ENCODE results near the gene CYP2J2. TPM values are rescaled to one million over a fixed set of nuclear protein-coding genes. Genes with fewer than 3 reads are reported as not detected.

CYP2J2 gene
- total RNA-seq, 1 donor from 2014 or later, result 1.0 TPM

DNA sequence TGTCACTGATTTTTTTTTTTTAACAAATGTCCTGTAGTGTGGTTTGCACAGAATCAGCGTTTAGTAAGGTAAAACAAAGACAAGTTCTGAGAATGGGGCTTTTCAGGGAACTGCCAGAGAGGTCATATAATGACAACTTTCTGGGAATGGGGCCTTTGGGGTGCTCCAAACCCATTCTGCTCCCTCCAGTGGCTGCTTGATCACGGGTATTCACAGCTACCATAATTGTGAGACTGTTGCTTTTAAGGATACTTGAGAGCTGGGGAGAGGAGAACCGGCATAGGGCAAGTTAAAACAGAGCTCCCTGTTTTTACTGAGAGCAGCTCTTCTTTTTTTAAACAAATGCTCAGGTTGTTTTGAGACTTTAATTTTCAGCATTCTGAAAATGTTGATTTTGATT is 48.2 kb downstream of the CYP2J2 start:
- peaks cover 4% of the 10 kb centered on the region for H3K9me3 Mint-ChIP-seq (ENCODE audit: low read depth)
- no peak for DNase-seq (ENCODE audit: low spot score, unreplicated experiment)
- H3K27me3 Mint-ChIP-seq, result no peaks in the 10 kb centered on the region
- H3K4me1 Mint-ChIP-seq (ENCODE audit: low read depth), result peaks cover 3% of the 10 kb centered on the region
- TF ChIP-seq, protein P1, sequence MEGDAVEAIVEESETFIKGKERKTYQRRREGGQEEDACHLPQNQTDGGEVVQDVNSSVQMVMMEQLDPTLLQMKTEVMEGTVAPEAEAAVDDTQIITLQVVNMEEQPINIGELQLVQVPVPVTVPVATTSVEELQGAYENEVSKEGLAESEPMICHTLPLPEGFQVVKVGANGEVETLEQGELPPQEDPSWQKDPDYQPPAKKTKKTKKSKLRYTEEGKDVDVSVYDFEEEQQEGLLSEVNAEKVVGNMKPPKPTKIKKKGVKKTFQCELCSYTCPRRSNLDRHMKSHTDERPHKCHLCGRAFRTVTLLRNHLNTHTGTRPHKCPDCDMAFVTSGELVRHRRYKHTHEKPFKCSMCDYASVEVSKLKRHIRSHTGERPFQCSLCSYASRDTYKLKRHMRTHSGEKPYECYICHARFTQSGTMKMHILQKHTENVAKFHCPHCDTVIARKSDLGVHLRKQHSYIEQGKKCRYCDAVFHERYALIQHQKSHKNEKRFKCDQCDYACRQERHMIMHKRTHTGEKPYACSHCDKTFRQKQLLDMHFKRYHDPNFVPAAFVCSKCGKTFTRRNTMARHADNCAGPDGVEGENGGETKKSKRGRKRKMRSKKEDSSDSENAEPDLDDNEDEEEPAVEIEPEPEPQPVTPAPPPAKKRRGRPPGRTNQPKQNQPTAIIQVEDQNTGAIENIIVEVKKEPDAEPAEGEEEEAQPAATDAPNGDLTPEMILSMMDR (IDR thresholded peaks at IDR 0.05; ENCODE audit: unreplicated experiment), result no peak
- H3K27ac Mint-ChIP-seq, result no peak overlapping the region
- H3K4me3 Mint-ChIP-seq (ENCODE audit: low read depth), result no peak overlapping the region
- peaks cover 11% of the 10 kb centered on the region for H3K36me3 Mint-ChIP-seq (ENCODE audit: insufficient read depth)

DNA sequence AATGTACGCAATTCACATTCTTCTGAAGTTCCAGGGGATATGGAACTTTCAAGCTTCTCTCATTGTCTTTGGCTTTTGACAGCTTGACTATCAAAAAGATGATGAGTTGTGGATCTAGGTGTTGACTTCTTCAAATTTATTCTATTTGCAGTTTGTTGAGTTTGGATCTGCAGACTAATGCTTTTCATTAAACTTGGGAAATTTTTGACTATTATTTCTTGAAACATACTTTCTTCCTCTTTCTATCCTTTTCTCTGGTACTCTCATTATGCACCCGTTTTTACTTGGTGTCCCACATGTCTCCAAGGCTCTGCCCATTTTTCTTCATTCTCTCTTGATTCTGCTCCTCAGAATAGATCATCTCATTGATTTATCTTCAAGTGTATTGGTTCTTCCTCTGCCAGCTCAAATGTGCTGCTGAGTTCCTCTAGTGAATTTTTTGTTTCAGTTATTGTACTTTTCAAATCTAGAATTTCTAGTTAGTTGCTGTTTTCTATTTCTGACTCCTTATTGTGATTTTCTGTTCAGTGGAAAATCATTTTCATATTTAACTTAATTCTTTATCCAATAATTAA is 49.4 kb downstream of the CYP2J2 start:
- no peaks in the 10 kb centered on the region for H3K9me3 Mint-ChIP-seq (ENCODE audit: low read depth)
- H3K27me3 Mint-ChIP-seq, result no peaks in the 10 kb centered on the region
- peaks cover 3% of the 10 kb centered on the region for H3K4me1 Mint-ChIP-seq (ENCODE audit: low read depth)
- H3K27ac Mint-ChIP-seq, result no peak overlapping the region
- TF ChIP-seq, protein P1 (IDR thresholded peaks at IDR 0.05; ENCODE audit: unreplicated experiment), result no peak
- H3K36me3 Mint-ChIP-seq (ENCODE audit: insufficient read depth), result peaks cover 11% of the 10 kb centered on the region
- H3K4me3 Mint-ChIP-seq (ENCODE audit: low read depth), result no peak overlapping the region
- DNase-seq (ENCODE audit: low spot score, unreplicated experiment), result no peak

DNA sequence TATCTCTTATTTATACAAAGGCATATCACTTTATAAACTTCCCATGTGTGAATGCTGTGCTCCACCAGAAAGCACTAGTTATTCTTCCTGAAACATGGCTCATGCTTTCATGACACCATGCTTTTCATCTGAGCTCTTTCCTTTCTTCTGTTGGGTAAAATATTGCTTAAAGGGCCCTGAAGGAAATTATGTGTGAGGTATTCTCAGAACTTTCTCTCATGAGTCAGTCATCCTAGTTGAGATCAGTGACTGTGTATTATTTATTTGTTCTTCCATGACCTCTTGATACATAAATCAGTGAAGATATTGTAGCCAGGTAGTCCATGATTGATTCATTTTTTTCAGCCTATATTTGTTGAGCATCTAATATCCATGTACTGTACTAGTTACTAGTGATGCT is 54.8 kb downstream of the CYP2J2 start:
- no peaks in the 10 kb centered on the region for H3K4me1 Mint-ChIP-seq (ENCODE audit: low read depth)
- DNase-seq (ENCODE audit: low spot score, unreplicated experiment), result no peak
- H3K27me3 Mint-ChIP-seq, result no peaks in the 10 kb centered on the region
- TF ChIP-seq, protein P1 (IDR thresholded peaks at IDR 0.05; ENCODE audit: unreplicated experiment), result no peak
- H3K9me3 Mint-ChIP-seq (ENCODE audit: low read depth), result no peaks in the 10 kb centered on the region
- no peak overlapping the region for H3K27ac Mint-ChIP-seq
- H3K4me3 Mint-ChIP-seq (ENCODE audit: low read depth), result no peak overlapping the region
- peaks cover 10% of the 10 kb centered on the region for H3K36me3 Mint-ChIP-seq (ENCODE audit: insufficient read depth)

DNA sequence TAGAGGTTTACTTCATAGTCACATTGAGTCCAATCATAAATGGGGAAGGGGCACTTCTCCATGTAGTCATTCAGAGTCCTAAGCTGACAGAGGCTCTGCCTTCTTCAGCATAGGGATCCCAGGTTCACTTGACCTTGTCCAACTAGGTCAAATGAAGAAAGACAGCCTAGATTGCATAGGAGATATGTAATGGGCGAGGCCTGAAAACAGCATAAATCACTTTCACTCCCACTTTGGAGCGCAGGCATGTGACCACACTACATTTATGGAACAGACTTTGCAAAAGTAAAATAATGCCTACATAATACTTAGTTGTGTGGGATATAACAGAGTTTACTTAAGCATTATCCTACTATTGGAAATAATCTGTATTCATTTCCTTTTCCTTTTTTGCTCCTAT is 60.1 kb downstream of the CYP2J2 start:
- H3K4me1 Mint-ChIP-seq (ENCODE audit: low read depth), result no peaks in the 10 kb centered on the region
- no peak overlapping the region for H3K4me3 Mint-ChIP-seq (ENCODE audit: low read depth)
- no peaks in the 10 kb centered on the region for H3K9me3 Mint-ChIP-seq (ENCODE audit: low read depth)
- TF ChIP-seq, protein P1 (IDR thresholded peaks at IDR 0.05; ENCODE audit: unreplicated experiment), result no peak
- DNase-seq (ENCODE audit: low spot score, unreplicated experiment), result no peak
- no peaks in the 10 kb centered on the region for H3K27me3 Mint-ChIP-seq
- no peak overlapping the region for H3K27ac Mint-ChIP-seq
- H3K36me3 Mint-ChIP-seq (ENCODE audit: insufficient read depth), result peaks cover 10% of the 10 kb centered on the region

DNA sequence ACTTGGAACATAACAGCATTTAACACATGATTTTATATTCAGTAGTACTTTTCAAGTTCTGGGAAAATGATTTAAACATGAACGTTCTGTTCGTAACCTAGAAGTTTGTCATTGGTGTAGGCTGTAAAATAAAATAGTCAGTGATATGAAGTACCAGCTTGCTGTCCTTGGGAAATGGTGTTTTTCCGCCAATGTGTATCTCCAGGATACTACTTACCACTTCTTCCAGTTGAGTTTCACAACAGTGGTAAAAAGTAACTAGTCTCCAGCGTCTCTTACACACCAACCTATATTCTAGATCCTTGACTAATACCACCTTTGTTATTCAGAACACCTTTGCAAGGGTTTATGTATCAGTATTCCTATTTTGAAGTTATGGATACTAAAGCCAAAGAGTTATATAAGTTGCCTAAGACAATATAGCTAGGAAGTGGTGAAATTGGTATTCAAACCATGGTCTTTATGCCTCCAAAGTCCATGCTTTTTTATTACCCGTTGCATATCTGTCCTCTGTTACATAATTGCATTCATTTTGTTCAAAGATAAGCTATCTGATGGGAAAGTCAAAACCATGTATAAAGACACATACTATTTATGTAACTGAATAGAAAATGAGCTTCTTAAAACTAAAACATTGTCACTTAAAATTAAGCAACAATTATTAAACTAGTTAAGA is 68.8 kb downstream of the CYP2J2 start:
- TF ChIP-seq, protein P1 (IDR thresholded peaks at IDR 0.05; ENCODE audit: unreplicated experiment), result no peak
- H3K9me3 Mint-ChIP-seq (ENCODE audit: low read depth), result peaks cover 10% of the 10 kb centered on the region

More for the DNA sequence above, 68.8 kb downstream of the CYP2J2 start:
- Mint-ChIP-seq H3K4me1 (ENCODE audit: low read depth) (peaks cover 24% of the 10 kb centered on the region), H3K27ac (no peak overlapping the region), H3K4me3 (ENCODE audit: low read depth) (no peak overlapping the region), H3K27me3 (no peaks in the 10 kb centered on the region), H3K36me3 (ENCODE audit: insufficient read depth) (peaks cover 14% of the 10 kb centered on the region)
- no peak for DNase-seq (ENCODE audit: low spot score, unreplicated experiment)
